GM18498 (cell line): ENCODE results near the gene ACAA1.
"Not testable (repeated sequence)": the region's sequence is repeated elsewhere in the genome, so short reads cannot be mapped to it uniquely, and the experiment has no call there.

ENCODE experiments used
- ATAC-seq: cut with Tn5 transposase; IDR thresholded peaks from one replicate; pipeline ENCODE4 v1.9.1; 2021; ENCODE audit warnings: mild to moderate bottlenecking, moderate library complexity; ENCODE audit not compliant: unreplicated experiment

The ACAA1 gene, protein sequence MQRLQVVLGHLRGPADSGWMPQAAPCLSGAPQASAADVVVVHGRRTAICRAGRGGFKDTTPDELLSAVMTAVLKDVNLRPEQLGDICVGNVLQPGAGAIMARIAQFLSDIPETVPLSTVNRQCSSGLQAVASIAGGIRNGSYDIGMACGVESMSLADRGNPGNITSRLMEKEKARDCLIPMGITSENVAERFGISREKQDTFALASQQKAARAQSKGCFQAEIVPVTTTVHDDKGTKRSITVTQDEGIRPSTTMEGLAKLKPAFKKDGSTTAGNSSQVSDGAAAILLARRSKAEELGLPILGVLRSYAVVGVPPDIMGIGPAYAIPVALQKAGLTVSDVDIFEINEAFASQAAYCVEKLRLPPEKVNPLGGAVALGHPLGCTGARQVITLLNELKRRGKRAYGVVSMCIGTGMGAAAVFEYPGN

DNA sequence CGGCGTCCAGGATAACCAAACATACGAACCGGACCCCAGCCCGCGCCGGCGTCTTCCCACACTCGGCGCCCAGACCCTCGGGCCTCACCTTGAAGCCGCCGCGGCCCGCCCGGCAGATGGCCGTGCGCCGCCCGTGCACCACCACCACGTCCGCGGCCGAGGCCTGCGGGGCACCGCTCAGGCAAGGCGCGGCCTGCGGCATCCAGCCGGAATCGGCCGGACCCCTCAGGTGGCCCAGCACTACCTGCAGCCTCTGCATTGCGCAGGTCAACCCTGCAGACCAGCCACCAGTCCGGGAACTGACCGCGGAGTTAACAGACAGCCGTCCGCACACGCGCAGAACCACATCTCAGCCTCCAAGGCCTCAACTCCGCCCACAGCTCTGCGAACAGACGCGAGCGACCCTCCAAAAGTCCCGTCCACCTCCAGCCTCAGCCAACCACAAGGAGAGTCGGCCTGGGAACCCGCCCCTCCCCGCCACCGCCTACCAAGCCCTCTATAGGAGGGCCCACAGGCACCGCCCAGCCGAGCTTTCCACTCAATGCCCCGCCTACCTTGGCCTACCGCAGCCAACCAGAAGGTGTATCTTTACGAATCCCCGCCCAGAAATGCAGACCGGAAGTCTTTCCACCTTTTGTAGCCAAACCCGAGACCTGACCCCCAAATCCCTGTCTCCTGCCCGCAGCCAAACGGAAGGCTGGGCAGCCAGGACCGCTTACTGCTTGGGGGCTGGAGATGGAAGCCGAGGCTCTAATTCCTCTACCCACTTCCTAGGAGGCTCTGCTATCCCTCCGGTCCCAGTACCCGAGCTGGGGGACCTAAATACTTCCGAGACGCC lies at the start of gene ACAA1:
TSS of gene ACAA1 (minus strand) at position 351 of the 838 bp plus-strand sequence. CDS start at position 259, 92 bp downstream.
- peak; percentile 91 for ATAC-seq

DNA sequence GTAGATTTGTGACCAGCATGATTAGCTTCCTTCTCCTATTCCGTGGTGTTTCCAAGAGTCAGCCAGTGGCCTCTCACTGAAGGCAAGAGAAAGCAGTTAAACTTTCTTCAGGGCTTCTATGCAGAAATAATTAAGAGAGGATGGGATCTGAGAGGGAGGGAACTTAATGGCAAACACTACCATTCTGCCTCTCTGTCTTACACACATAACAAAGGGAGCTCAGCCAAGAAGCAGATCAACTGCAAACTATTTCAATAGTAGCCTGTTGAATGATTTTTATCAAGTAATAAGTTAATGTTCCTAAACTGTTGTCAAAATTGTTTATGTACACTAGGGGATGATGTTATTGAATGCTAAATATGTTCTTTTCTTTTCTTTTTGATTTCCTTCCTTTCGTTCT lies 40.3 kb upstream of the ACAA1 start:
- no peak for ATAC-seq

DNA sequence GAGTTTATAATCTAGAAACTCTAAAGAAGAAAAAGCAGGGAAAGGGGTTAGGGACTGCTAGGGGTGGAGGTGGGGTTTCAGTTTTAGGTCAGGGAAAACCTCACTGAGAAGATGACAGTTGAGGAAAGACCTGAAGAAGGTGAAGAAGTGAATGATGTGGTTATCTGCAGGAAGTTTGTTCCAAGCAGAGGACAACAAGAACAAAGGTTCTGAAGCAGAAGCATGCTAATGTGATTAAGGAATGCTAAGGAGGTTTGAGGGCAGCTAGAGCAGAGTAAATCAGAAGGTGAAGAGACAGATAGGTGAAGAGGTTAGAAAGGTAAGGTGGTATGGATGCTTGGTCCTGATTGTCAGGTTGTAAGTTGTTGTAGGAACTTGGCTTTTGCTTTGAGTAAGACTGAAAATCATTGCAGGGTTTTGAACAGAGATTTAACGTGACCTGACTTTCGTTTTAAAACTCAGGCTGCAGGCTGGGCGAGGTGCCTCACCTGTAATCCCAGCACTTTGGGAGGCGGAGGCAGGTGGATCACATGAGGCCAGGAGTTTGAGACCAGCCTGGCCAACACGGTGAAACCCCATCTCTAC lies 37.0 kb upstream of the ACAA1 start:
- peak; percentile 56 for ATAC-seq

DNA sequence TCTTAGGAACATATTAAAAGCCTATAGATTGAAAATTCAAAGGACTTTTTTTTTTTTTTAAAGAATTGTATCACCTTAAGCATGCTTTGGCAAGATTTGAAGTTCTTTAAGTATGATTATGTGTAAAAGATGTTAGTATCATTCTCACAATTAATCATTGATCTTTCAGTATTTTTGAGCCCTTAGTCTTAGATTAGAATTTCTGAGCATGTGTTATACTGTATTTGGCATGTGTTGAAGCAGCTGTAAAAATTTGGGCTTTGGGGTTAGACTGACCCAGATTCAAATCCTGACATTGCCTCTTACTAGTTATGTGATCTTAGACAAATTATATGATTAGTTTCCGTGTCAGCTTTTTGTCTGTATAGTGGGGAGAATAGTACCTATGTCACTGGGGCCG lies 34.7 kb upstream of the ACAA1 start:
- ATAC-seq, result no peak

DNA sequence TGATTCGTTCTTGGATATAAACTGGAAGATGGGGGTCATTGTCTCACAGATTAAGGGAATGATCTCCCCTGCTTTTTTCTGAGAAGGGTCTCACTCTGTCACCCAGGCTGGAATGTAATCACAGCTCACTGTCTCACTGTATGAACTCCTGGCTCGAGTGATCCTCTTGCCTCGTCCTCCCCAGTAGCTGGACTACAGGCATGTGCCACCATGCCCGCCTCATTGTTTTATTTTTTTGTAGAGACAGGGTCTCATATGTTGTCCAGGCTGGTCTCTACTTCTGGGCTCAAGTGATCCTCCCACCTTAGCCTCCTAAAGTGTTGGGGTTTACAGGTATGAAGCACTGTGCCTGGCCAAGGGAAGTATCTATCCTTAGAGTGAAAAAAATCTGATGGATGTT lies 33.8 kb upstream of the ACAA1 start:
- no peak for ATAC-seq

DNA sequence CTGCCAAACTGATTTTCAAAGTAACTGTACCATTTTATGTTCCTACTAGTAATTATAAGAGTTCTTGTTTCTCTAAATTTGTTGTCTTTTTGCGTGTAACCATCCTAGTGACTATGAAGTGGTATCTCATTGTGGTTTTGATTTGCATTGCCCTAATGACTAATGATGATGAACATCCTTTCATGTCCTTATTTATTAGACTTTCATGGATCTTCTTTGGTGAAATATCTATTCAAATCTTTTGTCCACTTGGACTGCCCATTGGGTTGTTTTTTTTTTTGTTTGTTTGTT lies 32.0 kb upstream of the ACAA1 start:
- no peak for ATAC-seq

DNA sequence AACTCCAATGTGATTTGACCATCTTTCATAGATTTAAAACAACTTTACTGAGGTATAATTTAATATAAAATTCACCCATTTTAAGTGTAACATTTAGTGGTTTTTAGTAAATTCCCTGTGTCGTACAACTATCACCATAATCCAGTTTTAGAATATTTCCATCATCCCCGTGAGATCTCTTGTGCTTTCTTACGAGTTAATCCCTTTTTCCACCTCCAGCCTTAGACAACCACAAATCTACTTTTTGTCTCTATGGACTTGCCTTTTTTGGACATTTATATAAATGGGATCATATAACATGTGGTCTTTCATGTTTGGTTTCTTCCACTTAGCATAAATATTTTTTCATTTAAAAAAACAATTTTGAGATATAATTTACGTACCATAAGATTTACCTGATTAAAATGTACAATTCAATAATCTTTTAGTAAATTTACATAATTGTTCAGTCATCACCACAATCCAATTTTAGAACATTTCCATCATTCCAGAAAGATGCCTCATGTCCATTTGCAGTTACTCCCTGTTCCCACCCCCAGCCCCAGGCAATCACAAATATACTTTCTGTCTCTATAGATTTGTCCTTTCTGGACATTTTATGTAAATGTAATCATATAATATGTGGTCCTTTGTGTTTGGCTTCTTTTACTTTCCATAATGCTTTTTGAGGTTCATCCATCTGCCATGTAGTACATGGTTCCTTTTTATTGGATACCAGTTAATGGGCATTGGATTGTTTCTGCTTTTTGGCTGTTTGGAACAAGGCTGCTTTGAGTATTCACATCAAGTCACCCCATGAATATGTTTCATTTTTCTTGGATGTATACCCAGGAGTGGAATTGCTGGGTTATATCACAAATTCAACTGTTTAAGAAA lies 31.5 kb upstream of the ACAA1 start:
- ATAC-seq, result no peak

DNA sequence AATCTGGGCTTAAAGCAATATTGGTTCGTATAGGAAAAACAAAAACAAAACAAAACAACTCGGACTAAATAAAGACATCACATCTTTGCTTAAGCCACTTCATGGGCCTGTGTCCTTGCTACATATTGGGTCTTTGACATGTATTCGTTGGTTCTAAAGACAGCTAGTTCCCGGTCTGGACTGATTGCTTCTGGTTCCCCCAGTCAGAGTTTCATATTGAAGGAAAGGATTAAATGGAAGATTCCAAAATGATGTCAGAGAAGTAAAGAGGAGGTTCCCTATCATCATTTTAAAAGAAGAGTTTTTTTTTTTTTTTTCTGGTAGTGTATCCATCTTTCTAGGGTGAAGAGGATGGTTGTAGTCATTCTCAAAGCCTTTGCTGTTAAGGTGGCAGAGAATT lies 30.7 kb upstream of the ACAA1 start:
- no peak for ATAC-seq

DNA sequence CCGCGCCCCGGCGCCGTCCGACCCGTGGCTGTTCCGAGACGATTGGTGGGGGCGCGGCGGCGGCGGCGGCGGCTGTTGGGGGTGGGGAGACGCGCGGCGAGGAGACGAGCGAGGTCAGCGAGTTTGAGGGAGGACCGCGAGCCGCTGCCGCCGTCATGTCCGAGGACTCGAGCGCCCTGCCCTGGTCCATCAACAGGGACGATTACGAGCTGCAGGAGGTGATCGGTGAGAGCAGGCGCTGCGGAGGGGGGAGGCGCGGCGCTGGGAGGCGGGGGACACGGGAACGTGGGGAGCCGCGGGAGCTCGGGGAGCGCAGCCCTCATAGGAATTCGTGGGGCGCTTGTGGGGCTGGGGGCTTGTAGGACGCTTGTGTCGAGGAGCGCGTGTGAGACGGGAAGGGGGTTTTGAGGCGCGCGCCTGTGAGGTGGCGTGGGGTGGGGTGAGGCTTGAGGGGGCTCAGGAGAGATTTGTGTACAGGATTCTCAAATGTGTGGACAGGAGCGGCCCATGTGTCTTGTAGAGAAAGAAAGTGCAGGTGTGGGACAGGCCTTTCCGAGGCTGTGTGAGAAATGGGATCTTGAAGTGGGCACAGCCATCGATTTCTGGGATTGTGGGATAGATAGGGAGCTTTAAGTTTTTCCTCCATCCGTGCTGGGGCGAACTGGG lies 28.9 kb upstream of the ACAA1 start:
- no peak for ATAC-seq

DNA sequence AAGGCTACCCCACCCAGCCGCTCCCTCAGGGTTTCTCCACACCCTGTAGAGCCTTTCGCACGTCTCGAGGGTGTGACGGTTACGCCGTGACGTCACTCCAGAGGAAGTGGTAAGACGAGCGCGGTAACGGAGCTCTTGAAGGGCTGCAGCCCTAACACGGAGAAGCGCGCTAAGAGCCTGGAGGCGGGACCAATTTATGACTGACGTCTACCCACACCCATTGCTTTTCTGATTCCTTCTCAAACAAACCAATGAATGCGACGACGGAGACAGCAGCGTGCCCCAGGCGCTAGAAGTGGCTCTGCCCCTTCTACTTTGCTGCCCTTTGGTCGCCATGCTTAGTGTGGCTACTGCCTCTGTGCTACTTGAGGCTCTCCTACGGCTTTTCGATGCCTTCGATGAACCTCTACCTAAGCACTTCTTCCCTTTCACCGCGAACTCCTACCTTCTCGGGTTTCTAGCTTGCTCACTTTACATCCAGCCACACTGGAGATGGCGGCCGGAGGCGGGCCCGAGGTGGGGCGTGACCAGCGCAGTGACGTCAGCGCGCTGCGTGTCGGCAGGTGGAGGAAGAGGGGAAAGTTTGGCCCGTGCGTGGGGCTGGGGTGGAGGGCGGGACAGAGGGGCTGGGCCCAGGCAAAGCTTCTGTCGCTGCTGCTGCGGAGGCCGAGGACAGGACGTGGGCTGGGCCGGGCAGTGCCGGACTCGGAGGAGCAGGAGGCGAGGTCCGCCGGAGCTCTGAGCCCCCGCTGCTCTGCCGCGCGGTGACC lies 28.2 kb upstream of the ACAA1 start, which contains the start of gene OXSR1:
TSS of gene OXSR1 (plus strand) at position 586 of the 770 bp plus-strand sequence. CDS start 340 bp downstream, outside the sequence.
- ATAC-seq, result peak; percentile 91

DNA sequence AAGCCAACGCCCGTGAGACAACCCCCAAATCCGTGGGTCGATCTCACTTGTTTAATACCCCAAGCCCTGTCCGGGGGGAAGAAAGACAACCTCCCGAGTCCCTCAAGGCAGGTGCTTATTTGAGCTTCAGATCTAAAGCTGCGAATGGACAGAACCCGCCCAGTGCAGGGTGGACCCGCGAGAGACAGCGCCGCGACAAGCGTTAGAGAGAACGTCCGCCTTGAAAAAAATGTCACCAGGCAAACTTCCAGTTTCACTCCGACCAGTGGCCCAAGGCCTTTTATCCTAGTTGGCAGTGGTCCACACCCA lies 27.7 kb upstream of the ACAA1 start:
- peak; percentile 25 for ATAC-seq

DNA sequence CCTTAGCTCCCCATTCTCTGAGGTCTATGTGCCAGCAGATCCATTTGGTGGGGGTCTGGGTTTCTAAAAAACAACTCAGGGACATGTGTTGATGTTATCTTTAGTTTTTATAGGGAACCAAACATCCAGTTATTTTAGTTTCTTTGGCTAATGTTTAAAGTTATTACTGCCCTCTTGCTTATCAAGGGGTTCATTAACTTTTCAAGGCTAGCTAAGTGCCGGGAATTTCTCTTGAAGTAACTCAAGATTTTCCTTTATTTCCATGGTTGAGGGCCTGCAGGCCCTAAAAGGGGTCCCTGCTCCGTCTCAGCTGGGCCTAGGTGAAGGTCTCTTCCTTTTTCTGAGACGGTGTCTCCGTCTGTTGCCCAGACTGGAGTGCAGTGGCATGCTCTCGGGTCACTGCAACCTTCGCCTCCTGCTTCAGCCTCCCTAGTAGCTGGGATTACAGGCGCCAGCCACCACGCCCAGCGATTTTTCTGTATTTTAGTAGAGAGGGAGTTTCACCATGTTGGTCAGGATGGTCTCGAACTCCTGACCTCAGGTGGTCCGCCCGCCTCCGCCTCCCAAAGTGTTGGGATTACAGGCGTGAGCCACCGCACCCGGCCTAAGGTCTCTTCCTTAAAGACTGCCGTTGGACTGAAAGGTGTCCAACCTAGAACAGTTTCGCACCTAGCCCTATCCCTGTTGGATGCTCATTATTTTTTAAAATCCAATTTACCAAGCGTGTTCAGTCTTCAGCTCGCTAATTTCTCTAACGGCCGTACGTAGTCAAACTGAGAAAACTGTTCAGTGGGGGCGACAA lies 27.1 kb upstream of the ACAA1 start:
- no peak for ATAC-seq

DNA sequence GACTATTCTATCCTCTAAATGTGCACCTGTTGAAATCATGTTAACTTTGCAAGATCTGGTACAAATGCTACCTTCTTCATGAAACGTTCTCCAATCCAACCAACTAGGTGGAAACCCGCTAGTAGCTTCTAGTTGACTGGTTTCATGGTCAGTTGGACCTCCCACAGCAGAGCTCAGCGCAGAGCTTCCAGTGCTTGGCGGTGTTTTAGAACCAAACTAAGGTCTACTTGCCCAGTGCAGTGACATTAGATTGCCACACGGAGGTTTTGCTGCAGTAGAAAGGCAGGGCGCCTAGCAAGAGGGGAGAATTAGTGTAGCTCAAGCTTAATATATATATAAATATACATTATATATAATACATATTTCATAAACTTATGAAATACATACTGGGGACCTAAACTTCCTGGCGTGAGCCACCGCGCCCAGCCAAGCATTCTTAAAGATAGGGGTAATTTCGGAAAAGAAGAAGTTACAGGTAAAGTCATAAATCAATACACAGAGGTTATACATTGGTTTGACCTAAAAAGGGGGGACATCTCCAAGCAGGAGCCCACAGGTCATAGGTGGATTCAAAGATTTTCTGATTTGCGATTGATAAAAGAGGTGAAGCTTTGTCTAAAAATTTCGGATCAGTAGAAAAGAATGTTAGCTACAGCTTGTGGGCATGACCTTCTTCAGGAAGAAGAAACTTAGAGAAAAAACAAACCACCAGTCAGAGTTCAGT lies 26.4 kb upstream of the ACAA1 start:
- no peak for ATAC-seq

DNA sequence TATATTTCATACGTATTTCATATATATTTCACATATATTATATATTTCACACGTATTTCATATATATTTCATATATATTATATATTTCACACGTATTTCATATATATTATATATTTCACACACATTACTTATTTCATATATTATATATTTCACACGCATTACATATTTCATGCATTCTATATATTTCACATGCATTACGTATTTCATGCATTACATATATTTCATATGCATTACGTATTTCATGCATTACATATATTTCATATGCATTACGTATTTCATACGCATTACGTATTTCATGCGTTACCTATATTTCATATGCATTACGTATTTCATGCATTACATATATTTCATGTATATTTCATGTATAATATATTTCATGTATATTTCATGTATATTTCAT lies 23.8 kb upstream of the ACAA1 start:
- ATAC-seq, result not testable (repeated sequence)

DNA sequence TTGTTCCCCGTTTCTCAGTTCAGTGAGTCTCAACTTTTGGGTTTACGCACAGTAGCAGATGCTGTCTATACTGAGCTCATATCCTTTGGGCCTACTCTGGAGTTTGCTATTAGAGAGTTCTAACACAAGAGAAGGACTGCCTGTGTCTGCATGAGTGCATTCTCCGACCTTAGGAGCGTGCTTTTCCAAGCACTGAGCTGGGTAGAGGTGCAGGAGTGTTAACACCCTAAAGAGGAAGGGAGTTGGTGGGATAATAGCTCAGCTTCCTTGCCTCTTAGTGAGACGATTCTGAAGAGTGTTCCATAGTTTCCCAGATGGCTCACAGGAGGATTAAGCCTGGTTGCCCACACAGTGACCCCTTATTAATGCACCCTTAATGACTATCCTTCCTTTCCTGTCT lies 21.5 kb upstream of the ACAA1 start:
- no peak for ATAC-seq

DNA sequence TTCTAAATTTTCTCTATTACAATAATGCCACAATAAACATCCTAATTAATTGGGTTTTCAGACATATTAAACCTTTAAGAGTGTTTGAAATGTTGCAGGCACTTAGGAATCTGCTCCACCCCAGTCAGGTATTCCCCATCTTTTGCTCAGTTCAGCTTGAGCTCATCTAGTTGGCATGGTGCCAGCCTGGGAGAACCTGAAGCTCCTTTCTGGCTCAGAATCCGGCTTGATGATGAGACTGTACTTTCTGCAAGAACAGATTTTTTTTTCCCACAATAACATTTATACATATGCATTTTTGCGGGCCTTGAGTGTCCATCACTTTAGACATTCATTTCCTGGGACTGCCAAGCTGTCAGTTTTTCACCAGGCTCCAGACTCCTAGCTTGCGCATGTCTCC lies 20.7 kb upstream of the ACAA1 start:
- ATAC-seq, result no peak

DNA sequence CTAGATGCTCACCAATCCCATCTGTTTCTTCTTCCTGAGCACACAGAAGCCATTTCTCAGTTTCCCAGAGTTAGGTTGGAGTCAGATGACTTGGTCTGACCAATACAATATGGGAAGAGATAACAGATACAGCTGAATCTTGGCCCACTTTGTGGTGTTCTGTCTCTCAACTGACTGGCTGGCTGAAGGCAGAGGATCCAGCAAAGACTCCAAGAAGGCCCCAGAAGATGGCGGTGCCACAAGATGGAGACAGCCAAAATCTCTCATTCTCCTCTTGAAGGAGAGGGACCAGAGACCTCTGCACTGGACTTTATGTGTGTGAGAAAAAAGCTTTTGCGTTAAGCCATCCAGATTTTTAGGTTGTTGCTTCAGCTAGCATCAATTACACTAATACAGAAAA lies 20.2 kb upstream of the ACAA1 start:
- ATAC-seq, result no peak

DNA sequence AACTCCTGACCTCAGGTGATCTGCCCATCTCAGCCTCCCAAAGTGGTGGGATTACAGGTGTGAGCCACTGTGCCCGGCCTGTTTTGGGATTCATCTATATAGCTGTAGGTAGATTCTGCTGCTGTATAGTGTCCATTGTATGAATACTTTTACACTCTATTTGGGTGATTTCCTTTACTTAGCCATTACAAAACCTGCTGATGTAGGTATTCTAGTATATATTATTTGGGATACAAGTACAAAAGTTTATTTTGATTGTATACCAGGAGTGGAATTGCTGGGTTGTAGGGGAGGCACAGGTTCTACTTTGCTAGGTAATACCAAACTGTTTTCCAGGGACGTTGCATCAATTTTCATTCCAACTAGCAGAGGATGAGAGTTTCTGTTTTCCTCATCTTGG lies 18.9 kb upstream of the ACAA1 start:
- no peak for ATAC-seq
